Measurements from ENCODE around the gene AGTR1. TPM values are rescaled to one million over a fixed set of nuclear protein-coding genes. Genes with fewer than 3 reads are reported as not detected.

The AGTR1 gene
- total and polyA plus RNA-seq, 2 donors (not counting 3 experiments of a cell fraction or from before 2014, with no cell fraction given) = not detected

GRCh38 chr3:148682997-148683396 lies 14.7 kb upstream of the AGTR1 start:
- Histone ChIP-seq H3K27me3 (ENCODE audit: control insufficient read depth in 2 of 2, insufficient read depth in 2 of 2, low read length in 2 of 2) (peaks cover 0 to 4% of the 10 kb centered on the region in 2 experiments), H2AFZ (ENCODE audit: low read depth, low read length) (no peak overlapping the region), H3K4me2 (ENCODE audit: insufficient read depth, low read length) (no peak overlapping the region), H3K9me1 (replicated peaks; ENCODE audit: control insufficient read depth, extremely low read depth, insufficient read depth, low read length) (no peaks in the 10 kb centered on the region), H3K36me3 (ENCODE audit: control insufficient read depth in 2 of 2, extremely low read depth in 1 of 2, insufficient read depth in 2 of 2, low read length in 2 of 2) (no peaks in the 10 kb centered on the region), H3K9ac (replicated peaks; ENCODE audit: extremely low read depth, insufficient read depth, low read length) (no peak overlapping the region), H3K79me2 (ENCODE audit: control insufficient read depth, insufficient read depth, low read length) (no peaks in the 10 kb centered on the region), H3K4me3 (replicated peaks in 1 of 3; ENCODE audit: insufficient read depth in 1 of 3, low read depth in 1 of 3, low read length in 3 of 3) (no peak overlapping the region), H3K27ac (ENCODE audit: insufficient read depth, low read depth, low read length) (no peak overlapping the region), H4K20me1 (replicated peaks; ENCODE audit: control insufficient read depth, extremely low read depth, insufficient read depth, low read length) (no peaks in the 10 kb centered on the region), H3K4me1 (ENCODE audit: control insufficient read depth, extremely low read depth, insufficient read depth, low read length) (no peaks in the 10 kb centered on the region), H3K9me3 (replicated peaks; ENCODE audit: control insufficient read depth, insufficient read depth, low read length) (no peaks in the 10 kb centered on the region)
- FAIRE-seq = no peak
- ChIA-PET CTCF (no interaction called here), POLR2A (no interaction called here)
- no peak for TF ChIP-seq GATA2 (IDR thresholded peaks at IDR 0.05; ENCODE audit: insufficient read depth, insufficient read length, low read depth, low read length)
- no peak for TF ChIP-seq EZH2 (IDR thresholded peaks at IDR 0.05; ENCODE audit: borderline replicate concordance, low read depth, low read length, severe bottlenecking)
- TF ChIP-seq MYC (IDR thresholded peaks at IDR 0.05; ENCODE audit: low read depth, low read length) = no peak
- TF ChIP-seq FOS (IDR thresholded peaks at IDR 0.05; ENCODE audit: borderline replicate concordance, insufficient read depth, low read length) = no peak
- TF ChIP-seq MAX (IDR thresholded peaks at IDR 0.05; ENCODE audit: insufficient read depth, insufficient read length) = no peak
- no peak for TF ChIP-seq POLR2AphosphoS5 (IDR thresholded peaks at IDR 0.05; ENCODE audit: insufficient read depth, low read depth, low read length)
- TF ChIP-seq POLR2A (IDR thresholded peaks at IDR 0.05; ENCODE audit: low read depth, low read length) = no peak
- TF ChIP-seq JUN (IDR thresholded peaks at IDR 0.05; ENCODE audit: borderline replicate concordance, insufficient read depth, insufficient read length, low read depth) = no peak
- no peak for TF ChIP-seq CTCF (IDR thresholded peaks at IDR 0.05; ENCODE audit: extremely low read depth in 1 of 2, insufficient read depth in 1 of 2, low read depth in 1 of 2, low read length in 2 of 2)
- dilution Hi-C loops (cut with MboI; ENCODE audit: extremely low pct_ligation_motif_present, low sequenced_read_pairs) (no loop called here), intact Hi-C loops (cut with micrococcal nuclease) (no loop called here)
- DNase-seq (ENCODE audit: low read depth, low spot score) = no peak
- BruUV-seq (replicated peaks) = no TSS peak

Data from endothelial cell of umbilical vein (primary cell).